HG03457 (cell line): Measurements from ENCODE around the gene GALR2.

Source experiments
- ATAC-seq: cut with Tn5 transposase; IDR thresholded peaks from one replicate; pipeline ENCODE4 v1.9.1; 2021; ENCODE audit warnings: moderate number of reproducible peaks; ENCODE audit not compliant: unreplicated experiment

The GALR2 gene

DNA sequence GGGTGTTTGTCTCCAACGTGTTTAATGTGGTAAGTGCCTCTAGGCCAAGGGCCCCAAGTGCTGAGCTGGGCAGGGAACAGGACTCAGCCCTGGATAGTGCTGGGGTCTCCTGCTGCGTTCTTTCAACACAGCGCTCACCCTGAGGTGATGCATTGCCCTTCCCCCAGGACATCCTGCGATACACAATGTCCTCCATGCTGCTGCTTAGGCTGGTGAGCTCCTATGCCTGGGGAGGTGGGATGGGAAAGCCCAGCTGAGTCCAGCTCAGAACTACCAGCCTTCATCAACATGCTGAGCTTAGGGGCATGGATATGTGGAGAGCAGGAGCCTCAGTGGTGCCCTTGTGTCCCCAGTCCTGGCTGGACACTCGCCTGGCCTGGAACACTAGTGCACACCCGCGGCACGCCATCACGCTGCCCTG lies 5.0 kb downstream of the GALR2 start:
- no peak for ATAC-seq

DNA sequence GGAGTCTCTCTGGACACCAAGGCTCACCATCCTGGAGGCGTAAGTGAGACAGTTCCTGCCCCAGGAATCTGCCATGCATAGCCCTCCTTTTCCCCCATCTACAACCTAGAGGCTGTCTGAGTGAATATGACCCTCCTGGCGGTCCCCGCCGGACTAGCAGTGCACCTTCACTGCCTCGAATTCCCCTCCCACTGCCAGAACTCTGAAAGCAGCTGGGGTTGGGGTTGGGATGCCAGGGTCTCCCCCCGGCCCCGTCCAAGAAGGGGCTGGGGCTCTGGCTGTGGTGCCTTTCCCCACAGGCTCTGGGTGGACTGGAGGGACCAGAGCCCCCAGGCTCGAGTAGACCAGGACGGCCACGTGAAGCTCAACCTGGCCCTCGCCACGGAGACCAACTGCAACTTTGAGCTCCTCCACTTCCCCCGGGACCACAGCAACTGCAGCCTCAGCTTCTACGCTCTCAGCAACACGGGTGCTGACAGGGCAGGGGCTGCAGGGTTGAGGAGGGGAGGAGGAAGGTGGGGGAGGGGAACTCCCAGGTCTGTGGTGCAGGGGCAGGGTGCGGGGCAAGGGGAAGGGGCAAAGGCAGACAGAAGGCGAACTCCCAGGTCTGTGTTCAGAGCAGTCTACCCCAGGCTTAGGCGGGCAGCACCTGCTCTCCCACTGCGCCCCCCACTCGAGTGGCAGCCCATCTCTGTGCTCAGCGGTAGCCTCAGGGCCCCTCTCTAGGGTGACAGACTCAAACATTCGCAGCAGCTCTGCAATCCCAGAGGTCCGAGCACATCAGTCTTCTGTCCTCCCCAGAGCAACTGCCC lies 5.6 kb downstream of the GALR2 start:
- no peak for ATAC-seq

DNA sequence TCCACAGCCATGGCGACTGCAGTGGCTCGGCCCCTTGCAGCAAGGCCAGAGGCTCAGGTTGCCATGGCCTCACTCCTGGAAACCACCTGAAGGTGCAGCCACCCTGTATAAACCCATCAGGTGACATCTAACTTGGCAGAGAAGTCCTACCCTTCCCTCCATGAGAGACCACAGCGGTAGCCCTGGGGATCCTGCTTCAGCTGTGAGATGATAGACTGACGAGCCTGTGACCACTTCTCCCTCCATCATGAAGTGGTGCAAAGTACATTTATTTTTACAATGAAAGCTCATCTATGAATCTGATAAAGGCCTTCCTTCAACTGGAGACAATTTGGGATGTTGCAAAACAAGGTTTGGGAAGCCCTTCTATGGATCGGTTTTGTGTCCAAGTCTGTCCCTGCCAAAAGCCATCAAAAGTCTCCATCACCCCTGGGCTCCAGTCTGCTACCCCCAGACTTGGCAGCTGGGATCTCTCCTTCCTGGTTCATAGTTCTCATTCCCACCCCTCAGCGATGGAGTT lies 6.2 kb downstream of the GALR2 start:
- ATAC-seq = no peak

DNA sequence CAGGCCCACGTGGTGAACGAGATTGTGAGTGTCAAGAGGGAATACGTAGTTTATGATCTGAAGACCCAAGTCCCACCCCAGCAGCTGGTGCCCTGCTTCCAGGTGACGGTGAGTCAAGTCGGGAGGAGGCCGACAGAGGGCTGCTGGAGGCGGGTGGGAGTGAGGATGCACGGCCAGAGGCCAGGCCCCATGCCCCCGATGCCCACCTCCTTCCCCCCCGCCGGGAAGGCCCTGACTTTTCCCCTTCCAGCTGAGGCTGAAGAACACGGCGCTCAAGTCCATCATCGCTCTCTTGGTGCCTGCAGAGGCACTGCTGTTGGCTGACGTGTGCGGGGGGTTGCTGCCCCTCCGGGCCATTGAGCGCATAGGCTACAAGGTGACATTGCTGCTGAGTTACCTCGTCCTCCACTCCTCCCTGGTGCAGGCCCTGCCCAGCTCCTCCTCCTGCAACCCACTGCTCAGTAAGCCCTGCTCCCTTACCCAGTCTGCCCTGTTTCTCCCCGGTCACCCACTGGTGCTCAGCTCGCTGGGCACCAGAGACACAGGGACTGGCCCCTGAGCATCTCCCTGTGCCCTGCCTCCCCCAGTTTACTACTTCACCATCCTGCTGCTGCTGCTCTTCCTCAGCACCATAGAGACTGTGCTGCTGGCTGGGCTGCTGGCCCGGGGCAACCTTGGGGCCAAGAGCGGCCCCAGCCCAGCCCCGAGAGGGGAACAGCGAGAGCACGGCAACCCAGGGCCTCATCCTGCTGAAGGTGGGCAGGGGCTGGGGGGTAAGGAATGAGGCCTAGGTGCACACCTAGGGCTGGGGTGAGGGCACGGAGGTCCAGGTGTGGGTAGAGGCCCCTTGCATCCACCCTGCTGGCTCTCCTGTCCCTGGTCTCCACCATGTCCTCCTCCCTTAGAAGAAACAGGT lies 7.0 kb downstream of the GALR2 start:
- no peak for ATAC-seq

DNA sequence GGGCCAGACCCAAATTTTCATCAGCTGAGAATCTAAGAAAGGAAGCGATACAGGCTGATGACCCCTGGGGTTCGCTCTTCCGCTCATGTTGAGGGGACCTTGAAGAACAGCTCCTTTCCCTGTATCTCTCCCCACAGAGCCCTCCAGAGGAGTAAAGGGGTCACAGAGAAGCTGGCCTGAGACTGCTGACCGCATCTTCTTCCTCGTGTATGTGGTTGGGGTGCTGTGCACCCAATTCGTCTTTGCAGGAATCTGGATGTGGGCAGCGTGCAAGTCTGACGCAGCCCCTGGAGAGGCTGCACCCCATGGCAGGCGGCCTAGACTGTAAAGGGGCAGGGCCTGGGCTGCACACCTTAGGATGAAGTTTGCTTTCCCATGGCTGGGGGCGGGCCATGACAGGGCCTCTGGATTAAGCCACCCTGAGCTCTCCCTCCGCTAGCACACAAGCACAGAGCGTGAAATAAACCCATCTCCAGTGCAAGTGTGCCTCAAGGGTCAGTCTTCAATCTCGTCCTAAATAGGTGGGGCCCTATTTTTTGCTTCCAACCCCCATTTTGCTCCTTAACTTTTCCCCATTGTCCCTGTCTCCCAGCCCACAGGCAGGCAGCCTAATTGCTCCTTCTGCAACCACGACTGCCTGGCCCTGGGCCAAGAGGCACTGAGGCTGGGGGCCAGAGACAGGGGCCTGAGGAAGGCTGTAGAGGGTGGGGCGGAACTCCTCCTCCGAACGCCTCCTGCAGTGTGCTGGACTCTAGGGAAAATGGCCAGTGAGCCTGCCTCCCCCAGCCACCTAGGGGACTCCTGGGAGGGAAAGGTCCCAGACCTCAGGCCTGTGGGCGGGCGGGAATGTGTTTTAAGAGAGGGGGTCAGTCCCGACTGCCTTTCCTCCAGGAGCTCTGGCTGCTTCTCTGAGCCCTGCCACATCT lies 8.0 kb downstream of the GALR2 start:
- no peak for ATAC-seq

DNA sequence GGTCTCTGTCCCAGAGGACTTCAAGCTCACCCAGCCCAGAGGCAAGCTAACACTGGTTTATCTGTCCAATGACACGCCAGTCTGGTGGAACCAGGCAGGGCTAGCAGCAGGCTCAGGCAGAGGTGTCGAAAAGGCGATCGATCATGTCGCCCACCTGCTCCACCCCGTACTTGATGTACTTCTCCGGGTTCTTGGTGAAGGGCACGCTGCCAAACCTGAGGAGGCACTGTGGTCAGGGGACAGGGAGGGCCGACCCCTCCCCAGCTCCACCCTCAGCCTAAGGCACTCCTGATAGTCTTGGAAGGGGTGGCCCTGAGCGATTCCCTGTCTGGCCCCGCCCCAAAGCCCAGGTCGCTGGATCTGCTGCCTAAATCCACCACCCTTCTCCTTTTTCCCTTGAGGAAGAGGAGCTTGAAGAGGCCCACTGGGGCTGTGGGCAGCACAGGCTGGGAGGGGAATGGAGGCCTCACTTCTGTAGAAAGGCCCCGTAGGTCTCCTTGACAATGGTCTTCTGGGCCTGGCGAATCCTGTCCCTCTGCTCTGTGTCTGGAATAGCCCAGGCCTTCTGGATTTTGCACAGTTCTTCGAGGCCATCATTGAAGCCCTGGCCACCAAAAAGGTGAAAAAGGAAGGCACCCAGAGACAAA lies 9.1 kb downstream of the GALR2 start:
- ATAC-seq = no peak

DNA sequence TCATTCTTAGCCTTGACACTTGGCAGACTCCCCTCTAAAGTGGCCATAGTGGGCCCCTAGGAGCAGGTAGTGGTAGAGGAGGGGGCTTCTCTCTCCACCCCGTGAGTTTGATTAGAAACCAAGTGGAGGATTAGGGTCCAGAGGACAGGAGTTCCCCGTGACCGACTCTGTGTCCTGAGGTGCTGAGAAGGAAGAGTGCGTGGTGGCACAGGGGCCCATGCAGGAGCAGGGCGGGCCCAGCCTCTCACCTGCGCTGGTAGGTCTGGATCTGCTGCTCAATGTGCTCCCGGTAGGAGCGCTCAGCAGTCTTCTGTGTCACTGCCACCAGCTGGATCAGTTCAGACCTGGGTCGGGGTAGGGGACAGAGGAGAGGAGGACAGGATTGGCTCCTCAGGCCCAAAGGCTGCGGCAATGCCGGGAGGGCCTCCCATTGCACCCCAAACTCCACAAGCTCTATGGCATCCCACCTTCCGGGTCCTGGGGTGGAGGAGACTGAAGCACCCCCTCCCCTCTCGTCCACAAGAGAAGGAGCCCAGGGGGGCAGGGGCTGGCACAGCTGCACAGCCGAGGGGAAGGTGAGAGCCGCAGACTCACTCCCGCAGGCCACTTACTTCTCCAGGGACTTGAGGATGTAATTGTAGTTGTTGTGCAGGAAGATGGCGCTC lies 10.6 kb downstream of the GALR2 start:
- no peak for ATAC-seq

DNA sequence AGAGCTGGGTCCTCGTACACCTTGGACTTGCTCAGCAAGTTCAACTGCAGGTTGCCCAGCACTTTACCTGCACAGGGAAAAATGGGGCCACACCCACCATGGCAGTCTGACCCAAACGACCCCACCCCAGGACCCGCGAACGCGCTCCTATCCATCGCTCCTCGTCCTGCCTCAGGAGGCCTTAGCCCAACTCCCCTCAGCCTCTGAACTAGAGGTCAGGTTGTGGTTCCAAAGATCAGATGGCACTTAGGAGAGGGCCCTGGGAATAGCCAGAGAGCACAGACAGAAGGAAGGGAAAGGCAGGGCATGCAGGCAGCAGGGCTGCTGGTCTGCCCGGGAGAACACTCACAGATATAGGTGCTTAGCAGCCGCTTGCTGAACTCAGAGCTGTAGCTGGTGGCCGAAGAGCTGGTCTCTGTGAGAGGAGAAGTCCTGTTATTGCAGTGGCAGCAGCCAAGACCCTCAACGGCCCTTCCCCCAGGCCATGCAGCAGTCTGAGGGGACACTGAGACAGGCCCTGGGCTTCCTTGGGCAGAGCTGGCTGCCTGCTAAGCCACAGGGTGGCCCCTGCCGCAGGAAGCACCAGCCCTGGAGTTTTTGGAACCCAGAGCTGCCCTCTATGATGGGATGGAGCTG lies 11.3 kb downstream of the GALR2 start:
- no peak for ATAC-seq

DNA sequence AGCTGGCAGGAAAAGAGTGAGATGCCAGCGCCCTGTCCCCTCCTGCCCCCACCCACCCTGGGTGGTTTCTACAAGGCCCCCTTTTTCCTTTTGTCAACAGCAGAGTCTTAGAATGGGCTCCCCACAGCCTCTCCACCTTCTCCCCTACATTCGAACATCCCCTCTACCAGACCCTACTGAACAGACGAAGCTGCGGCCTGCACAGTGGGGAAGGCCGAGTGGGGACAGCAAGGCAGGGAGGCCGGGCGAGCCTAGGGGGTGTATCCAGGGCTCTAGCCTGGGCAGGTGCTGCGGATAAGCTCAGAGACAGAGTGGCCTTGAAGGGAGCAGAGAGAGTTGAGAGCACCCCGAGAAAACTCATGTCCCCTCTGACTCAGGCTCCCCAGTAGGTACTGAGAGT lies 11.8 kb downstream of the GALR2 start:
- ATAC-seq = no peak

DNA sequence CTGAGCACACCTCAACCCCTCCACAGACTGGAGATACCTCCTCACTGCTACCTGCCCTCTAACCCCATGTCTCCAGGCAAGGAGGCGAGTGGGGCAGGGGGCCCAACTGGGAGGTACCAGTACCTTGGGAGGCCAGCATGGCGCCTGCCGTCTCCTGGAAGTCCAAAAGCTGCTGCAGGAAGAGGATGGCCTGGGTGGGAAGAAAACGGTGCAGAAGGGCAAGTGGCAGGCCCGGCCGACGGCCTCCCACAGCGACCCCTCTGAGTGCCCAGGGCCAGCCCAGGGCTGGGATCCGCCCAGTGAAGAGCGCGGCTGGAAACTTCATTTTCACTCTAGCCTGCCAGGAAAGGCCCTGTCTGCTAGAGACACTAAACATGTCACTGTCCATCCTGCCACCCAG lies 12.9 kb downstream of the GALR2 start:
- ATAC-seq = no peak

DNA sequence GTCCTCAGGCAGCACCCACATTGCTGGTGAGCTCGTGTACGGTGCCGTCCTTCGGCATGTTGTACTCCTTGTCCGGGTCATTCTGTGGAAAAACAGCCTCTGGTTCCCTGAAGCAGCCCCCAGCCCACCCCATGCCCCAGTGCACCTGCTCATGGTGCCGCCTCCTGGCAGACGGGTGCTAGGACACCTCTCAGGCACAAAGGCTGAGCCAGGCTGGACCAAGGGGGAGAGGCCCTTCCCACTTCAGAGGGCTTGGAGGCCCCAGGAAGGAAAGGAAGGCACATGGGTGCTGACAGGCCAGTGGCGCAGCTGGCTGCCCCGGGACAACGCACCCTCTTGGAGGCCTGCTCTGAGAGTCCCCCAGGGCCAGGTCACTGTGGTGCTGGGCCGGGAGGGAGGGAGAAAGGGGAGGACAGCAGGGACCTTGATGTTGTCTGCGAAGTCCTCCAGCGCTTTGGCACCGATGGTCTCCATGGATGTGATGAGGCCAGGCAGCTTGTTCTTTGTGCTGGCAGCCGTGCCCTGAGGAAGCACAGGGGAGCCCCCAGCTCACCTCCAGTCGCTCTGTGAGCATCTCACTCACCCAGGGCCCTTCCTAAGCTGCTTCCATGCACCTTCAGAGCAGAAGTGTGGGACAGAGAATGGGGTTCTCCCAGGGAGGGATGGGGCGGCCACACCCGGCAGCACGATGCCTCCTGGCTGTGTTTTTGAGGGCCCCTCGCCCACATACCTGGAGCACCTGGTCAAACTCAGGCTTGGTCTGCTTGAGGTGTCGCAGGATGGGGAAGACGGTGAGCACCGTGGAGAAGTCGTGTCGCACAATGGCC lies 13.7 kb downstream of the GALR2 start:
- ATAC-seq = no peak

DNA sequence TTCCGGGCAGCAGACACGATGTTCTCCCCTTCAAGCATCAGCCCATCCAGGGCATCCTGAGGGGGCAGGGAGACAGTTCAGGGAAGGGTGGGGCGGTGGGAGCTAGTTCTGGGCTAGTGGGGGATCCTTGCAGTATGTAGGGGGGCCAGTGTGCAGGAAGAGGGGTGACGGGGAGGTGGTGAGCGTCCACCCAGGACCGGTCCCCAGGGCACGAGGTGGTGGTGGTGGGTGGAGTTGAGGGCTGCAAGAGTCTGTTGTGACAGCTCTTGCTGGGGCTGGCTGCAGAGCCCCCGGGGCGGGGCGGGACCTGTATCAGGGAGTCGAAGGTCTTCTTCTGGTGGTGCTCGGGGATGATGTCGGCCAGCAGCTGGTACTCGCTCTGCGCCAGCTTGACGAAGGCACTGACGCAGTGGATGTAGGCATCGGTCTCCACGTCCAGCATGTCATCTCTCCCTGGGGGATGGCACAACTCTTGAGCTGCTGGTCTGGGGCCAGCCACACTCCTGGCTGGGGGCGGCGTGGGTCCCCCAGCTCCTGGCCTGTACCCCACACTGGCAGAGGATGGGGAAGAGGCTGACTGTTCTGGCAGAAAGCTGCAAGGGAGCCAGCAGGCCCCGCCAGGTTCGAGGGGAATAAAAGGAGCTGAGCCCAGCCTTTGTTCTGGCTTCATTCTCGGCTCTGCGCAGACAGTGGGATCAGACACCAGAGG lies 14.4 kb downstream of the GALR2 start:
- ATAC-seq = no peak

DNA sequence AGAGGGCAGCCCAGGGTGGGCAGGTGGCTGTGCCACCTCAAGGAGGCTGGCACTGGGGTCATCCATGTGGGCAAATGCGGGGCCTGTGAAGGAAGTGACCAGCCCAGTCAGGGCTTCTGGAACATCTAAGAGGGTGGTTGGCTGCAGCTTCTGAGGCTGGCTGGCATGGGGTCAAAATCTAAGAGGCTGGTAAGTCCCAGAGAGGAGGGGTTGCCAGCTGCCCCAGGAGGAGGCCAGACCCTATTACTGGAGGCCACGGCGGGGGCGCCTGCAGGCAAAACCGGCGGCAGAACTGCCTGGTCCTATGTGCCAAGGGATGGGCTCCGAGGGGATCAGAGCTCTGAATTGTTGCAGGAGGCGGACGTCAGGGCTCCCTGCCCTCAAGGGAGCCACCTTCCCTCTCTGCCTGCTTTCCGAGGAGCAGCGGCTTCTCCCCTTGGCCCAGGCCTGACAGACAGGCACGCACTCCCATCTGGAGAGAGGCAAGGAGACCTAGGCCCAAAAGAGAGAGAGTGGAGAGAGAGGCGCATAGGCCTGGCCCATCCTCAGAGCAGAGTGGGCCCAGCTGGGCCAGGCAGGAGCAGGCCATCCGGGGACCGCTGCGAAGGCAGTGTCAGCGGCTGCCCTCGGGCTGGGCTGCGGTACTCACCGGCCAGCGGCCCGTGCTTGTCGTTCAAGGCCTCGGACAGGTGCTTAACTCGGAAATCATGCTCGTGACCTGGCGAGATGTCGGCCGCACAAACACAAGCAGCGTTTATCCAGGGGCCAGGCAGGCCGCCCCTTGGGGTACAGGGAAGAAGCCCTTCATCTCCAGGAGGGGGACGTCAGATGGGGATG lies 15.3 kb downstream of the GALR2 start:
- no peak for ATAC-seq

DNA sequence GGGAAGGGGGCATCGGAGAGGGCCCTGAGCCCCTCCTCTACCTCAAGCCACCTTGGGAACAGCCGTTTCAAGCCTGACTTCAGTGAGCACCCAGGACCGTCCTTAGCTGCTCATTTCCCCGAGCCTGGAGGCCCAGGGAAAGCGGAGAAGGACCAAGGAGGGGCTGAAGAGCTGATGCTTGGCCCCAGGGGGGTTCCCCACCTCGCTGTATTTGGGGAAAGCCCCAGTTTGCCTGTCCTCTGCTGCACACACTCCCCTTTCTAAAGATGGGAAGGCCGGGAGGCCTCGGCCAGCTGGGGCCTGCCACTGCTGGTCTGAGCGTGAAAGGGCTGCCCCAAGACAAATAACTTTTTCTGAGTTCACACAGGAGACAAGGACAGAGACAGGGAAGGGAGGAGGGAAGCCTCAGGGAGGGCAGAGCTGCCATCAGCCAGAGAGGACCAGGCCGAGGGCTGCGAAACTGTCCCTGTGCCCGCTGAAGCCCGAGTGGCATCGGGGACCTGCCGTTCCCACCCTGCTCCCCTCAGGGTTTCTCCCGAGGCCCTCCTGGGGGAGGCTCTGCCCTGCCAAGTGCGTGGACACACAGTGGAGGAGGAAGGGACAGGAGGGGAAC lies 16.0 kb downstream of the GALR2 start:
- no peak for ATAC-seq

DNA sequence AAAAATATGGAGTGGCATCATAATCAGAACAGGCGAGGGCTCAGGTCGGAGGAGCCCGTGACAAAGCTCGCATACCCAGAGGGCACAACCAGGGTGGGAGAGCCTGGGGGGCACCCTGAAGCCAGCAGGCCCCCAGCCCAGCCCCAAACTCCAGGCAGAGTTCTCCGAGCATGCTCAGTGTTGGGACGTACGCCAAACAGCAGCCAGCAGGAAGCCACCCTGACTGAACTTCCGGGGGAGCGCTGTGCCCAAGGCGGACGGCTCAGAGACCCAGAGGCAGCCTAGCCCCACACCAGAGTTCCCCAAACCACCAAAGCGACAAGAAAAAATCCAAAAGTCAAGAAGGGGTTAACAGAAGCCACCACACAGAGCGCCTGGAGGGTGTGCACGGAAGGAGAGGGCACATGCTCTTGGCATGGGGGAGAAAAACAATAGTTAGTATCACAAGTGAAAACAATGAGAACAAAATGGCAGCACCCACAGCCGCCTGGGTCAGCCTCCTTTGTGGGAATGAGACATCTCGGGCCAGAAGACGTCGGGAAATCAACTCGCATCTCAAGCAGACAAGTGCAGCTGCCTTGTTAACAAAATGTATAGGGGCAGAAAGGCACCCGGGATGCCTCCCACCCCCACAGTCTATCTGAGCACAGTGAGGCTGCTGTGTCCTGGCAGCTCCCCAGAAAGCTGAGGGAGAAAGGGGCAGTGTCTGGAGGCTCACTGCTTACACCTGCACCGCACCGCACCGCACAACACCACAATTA lies 17.1 kb downstream of the GALR2 start:
- ATAC-seq = no peak
